ENCODE measurements around the gene HERPUD2. TPM values are rescaled to one million over a fixed set of nuclear protein-coding genes. Genes with fewer than 3 reads are reported as not detected.

HERPUD2 gene
- total and polyA plus RNA-seq, 2 of the 8 experiments (the other 6 are each of a cell fraction or from before 2014, with no cell fraction given): 18.3 to 27.3 TPM

DNA sequence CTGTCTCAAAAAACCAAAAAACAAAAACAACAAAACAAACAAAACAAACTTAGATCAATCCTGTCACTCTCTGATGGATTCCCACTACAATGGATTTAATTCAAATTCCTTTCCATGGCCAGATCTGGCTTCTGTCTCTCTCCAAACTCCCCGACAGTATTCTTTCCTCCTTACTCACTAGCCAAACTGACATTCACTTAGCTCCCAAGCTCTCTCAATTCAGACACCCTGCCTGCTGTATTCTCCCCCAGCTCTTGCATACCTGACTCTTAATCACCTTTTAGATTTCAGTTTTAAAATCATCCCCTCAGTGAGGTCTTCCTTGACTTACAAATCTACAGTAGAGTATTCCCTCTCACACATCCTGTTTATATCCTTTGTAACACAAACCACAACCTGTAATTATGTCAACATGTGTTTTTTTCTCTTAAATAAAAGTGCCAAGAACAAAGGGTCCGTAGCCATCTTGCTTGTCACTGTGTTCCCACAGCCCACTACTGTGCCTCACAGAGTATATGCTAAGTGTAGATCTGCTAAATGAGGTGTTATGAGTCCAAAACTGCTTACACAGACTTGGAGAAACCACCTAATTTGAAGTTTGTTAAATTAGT lies 14.4 kb downstream of the HERPUD2 start (continued):
- TF ChIP-seq CHD7 (IDR thresholded peaks at IDR 0.05; ENCODE audit: insufficient replicate concordance, low read length): no peak
- no peak for TF ChIP-seq CHD1 (IDR thresholded peaks at IDR 0.05; ENCODE audit: low read depth, low read length)
- TF ChIP-seq, protein P1, sequence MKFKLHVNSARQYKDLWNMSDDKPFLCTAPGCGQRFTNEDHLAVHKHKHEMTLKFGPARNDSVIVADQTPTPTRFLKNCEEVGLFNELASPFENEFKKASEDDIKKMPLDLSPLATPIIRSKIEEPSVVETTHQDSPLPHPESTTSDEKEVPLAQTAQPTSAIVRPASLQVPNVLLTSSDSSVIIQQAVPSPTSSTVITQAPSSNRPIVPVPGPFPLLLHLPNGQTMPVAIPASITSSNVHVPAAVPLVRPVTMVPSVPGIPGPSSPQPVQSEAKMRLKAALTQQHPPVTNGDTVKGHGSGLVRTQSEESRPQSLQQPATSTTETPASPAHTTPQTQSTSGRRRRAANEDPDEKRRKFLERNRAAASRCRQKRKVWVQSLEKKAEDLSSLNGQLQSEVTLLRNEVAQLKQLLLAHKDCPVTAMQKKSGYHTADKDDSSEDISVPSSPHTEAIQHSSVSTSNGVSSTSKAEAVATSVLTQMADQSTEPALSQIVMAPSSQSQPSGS (IDR thresholded peaks at IDR 0.05; ENCODE audit: low read length): no peak
- no peak for TF ChIP-seq EGR1 (IDR thresholded peaks at IDR 0.05; ENCODE audit: borderline replicate concordance, low read depth, low read length)
- TF ChIP-seq ZNF274 (IDR thresholded peaks at IDR 0.05; ENCODE audit: borderline replicate concordance, extremely low read depth, low read length): no peak
- no peak for TF ChIP-seq HDAC6 (IDR thresholded peaks at IDR 0.05; ENCODE audit: low read depth, low read length)
- TF ChIP-seq TCF12 (IDR thresholded peaks at IDR 0.05; ENCODE audit: low read depth, low read length): no peak
- no peak for TF ChIP-seq TEAD4 (IDR thresholded peaks at IDR 0.05; ENCODE audit: low read depth, low read length)

All from H1 (cell line).